B cell (primary cell): Measurements from ENCODE around the gene OMA1.

Experiments used
- EZH2 ChIP-seq: IDR thresholded peaks from 2 replicates; pipeline ENCODE4 v1.6.1; 2012; ENCODE audit warnings: borderline replicate concordance, low read depth, mild to moderate bottlenecking, moderate library complexity, low read length; ENCODE audit not compliant: insufficient read depth, poor library complexity, severe bottlenecking
- TF ChIP-seq, protein P1 (sequence below): fragments of 200-600 bp; IDR thresholded peaks from one replicate; pipeline ENCODE4 v1.8.0; 2022; ENCODE audit warnings: antibody characterized with exemption, mild to moderate bottlenecking

DNA sequence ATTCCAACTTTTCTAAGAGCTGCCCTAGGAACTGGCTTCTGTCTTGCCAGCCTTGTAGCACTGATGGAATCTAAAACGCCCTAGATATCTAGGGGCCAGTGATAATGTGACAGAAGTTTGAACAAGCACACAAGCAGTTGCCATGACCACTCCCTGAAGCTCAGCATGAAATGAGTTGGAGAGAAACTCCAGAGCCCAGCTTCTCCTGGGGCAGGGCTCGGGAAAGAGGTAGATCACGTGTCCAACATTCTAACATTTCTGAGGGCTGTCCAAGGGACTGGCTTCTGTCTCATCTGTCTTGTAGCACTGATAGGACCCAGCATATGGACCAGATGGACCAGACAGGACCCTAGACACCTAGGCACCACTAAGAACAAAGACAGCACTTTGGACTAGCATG lies 37.9 kb downstream of the OMA1 start:
- TF ChIP-seq, protein P1, sequence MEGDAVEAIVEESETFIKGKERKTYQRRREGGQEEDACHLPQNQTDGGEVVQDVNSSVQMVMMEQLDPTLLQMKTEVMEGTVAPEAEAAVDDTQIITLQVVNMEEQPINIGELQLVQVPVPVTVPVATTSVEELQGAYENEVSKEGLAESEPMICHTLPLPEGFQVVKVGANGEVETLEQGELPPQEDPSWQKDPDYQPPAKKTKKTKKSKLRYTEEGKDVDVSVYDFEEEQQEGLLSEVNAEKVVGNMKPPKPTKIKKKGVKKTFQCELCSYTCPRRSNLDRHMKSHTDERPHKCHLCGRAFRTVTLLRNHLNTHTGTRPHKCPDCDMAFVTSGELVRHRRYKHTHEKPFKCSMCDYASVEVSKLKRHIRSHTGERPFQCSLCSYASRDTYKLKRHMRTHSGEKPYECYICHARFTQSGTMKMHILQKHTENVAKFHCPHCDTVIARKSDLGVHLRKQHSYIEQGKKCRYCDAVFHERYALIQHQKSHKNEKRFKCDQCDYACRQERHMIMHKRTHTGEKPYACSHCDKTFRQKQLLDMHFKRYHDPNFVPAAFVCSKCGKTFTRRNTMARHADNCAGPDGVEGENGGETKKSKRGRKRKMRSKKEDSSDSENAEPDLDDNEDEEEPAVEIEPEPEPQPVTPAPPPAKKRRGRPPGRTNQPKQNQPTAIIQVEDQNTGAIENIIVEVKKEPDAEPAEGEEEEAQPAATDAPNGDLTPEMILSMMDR, result no peak
- no peak for TF ChIP-seq EZH2
